Hematopoietic multipotent progenitor cell treated with erythropoietin and hydrocortisone succinate and interleukin-3 and kit ligand, for 8 days (in vitro differentiated cells): ENCODE results near the gene CCDC28B.
"Not testable (repeated sequence)": the region's sequence is repeated elsewhere in the genome, so short reads cannot be mapped to it uniquely, and the experiment has no call there.

Source experiments
- DNase-seq: peaks from one replicate; pipeline ENCODE4 v3.0.0-alpha.2; 2015

Gene CCDC28B

GRCh38 chr1:32200226-32201010, at the start of gene CCDC28B:
Gene CCDC28B, plus strand, starts transcription at chr1:32200595. Its CDS starts 1,341 bp downstream, at chr1:32201936.
- peak; percentile 52 for DNase-seq

- DNase-seq, result no peak
Observed at GRCh38 chr1:32150847-32151246, 49.5 kb upstream of the CCDC28B start.

- DNase-seq, result no peak
Observed at GRCh38 chr1:32151319-32151787, 49.0 kb upstream of the CCDC28B start.

- DNase-seq, result no peak
Observed at GRCh38 chr1:32159189-32159588, 41.2 kb upstream of the CCDC28B start.

GRCh38 chr1:32163405-32163804, 37.0 kb upstream of the CCDC28B start:
- DNase-seq, result no peak

GRCh38 chr1:32165633-32166032, 34.8 kb upstream of the CCDC28B start:
- not testable (repeated sequence) for DNase-seq

- no peak for DNase-seq
Observed at GRCh38 chr1:32170991-32171390, 29.4 kb upstream of the CCDC28B start.

- DNase-seq, result no peak
Observed at GRCh38 chr1:32172621-32173245, 27.7 kb upstream of the CCDC28B start.

GRCh38 chr1:32178380-32179192, 21.8 kb upstream of the CCDC28B start:
- DNase-seq, result no peak

GRCh38 chr1:32179193-32179442, 21.3 kb upstream of the CCDC28B start:
- DNase-seq, result no peak

GRCh38 chr1:32179443-32180185, 20.8 kb upstream of the CCDC28B start, which contains the start of gene TXLNA:
Gene TXLNA, plus strand, starts transcription at chr1:32179675. Its CDS starts 671 bp downstream, at chr1:32180346.
- DNase-seq, result peak; percentile 92

GRCh38 chr1:32180186-32181060, 20.0 kb upstream of the CCDC28B start:
- DNase-seq, result peak; percentile 56

GRCh38 chr1:32181065-32181464, 19.3 kb upstream of the CCDC28B start:
- no peak for DNase-seq

GRCh38 chr1:32181563-32181962, 18.8 kb upstream of the CCDC28B start:
- DNase-seq, result no peak

GRCh38 chr1:32182060-32182459, 18.3 kb upstream of the CCDC28B start:
- no peak for DNase-seq

- DNase-seq, result peak; percentile 42
Observed at GRCh38 chr1:32184650-32185049, 15.7 kb upstream of the CCDC28B start.

- no peak for DNase-seq
Observed at GRCh38 chr1:32186077-32186476, 14.3 kb upstream of the CCDC28B start.

- DNase-seq, result no peak
Observed at GRCh38 chr1:32186491-32186890, 13.9 kb upstream of the CCDC28B start.

GRCh38 chr1:32187850-32188249, 12.5 kb upstream of the CCDC28B start:
- no peak for DNase-seq

GRCh38 chr1:32192220-32192948, 8.0 kb upstream of the CCDC28B start:
- DNase-seq, result no peak

- no peak for DNase-seq
Observed at GRCh38 chr1:32194984-32195383, 5.4 kb upstream of the CCDC28B start.
